GM12878 (cell line): ENCODE results near the gene HSD17B13. TPM values are rescaled to one million over a fixed set of nuclear protein-coding genes. Genes with fewer than 3 reads are reported as not detected.

Experiments
- ATAC-seq: fragments of 200-7000 bp; cut with Tn5 transposase; 3 replicates; pipeline ENCODE4 v1.9.1; 2020; ENCODE audit warnings: mild to moderate bottlenecking, moderate library complexity
- BruUV-seq: library from RNA; stranded (reverse); fragments of 400-500 nt; replicated peaks from 2 replicates; lab custom pipeline; 2021; lab: Mats Ljungman, UMichigan
- CTCF ChIA-PET: fragments of 300-600 bp; sonication (Branson Sonifier 250); formaldehyde crosslinking; extraction: SDS; loops from one replicate; lab custom pipeline; 2021; ENCODE audit warnings: inconsistent platforms; lab: Yijun Ruan, JAX
- POLR2A ChIA-PET: fragments of 350-600 bp; formaldehyde crosslinking; extraction: SDS; loops from one replicate; lab custom pipeline; 2021; ENCODE audit warnings: inconsistent platforms; lab: Charles Lee
- RAD21 ChIA-PET: fragments of 300-600 bp; sonication (Branson Sonifier 250); formaldehyde crosslinking; loops from one replicate; lab custom pipeline; 2023; ENCODE audit warnings: antibody characterized with exemption; ENCODE audit not compliant: unreplicated experiment; lab: Charles Lee
- SMC1A ChIA-PET: fragments of 300-600 bp; sonication (Branson Sonifier 250); formaldehyde crosslinking; loops from one replicate; lab custom pipeline; 2023; ENCODE audit not compliant: unreplicated experiment, uncharacterized antibody; lab: Charles Lee
- DNase-seq: peaks from one replicate; pipeline ENCODE4 v3.0.0-alpha.2; 2011; ENCODE audit warnings: low read depth, low spot score
- FAIRE-seq: peaks from 3 replicates; lab custom pipeline; 2011; peaks lifted over from hg19 to GRCh38; lab: Jason Lieb, UNC
- H2AFZ ChIP-seq: 2 replicates; pipeline ENCODE4 v1.6.0; 2011; ENCODE audit warnings: low read depth, low read length, control low read depth; ENCODE audit not compliant: control insufficient read depth
- H3K27ac ChIP-seq: 2 replicates; pipeline ENCODE4 v1.5.1; 2011; ENCODE audit warnings: control low read depth; ENCODE audit not compliant: control insufficient read depth, insufficient read depth
- H3K27me3 ChIP-seq, 2 experiments: replicated peaks in 1 of 2; 2 replicates each; pipeline versions ENCODE4 v1.6.0 to v1.6.1; 2011; ENCODE audit warnings: low read length in 1 of 2; ENCODE audit not compliant: control insufficient read depth in 2 of 2, insufficient read depth in 2 of 2
- H3K36me3 ChIP-seq, 2 experiments: 2 replicates each; pipeline ENCODE4 v1.5.1; 2011; ENCODE audit warnings: low read length in 1 of 2; ENCODE audit not compliant: control insufficient read depth in 2 of 2, insufficient read depth in 2 of 2
- H3K4me1 ChIP-seq: 2 replicates; pipeline ENCODE4 v1.6.1; 2011; ENCODE audit warnings: mild to moderate bottlenecking, low read length, moderate library complexity, mixed read lengths; ENCODE audit not compliant: control insufficient read depth, insufficient read depth
- H3K4me2 ChIP-seq: 2 replicates; pipeline ENCODE4 v1.6.0; 2011; ENCODE audit warnings: control low read depth; ENCODE audit not compliant: control insufficient read depth, insufficient read depth
- H3K4me3 ChIP-seq: fragments of 200-600 bp; sonication (generic); 2 replicates; pipeline ENCODE4 v1.5.1; 2016
- H3K79me2 ChIP-seq: 2 replicates; pipeline ENCODE4 v1.6.0; 2011; ENCODE audit warnings: low read length; ENCODE audit not compliant: control insufficient read depth, insufficient read depth
- H3K9ac ChIP-seq: 2 replicates; pipeline ENCODE4 v1.8.0; 2011; ENCODE audit warnings: low read length, control low read depth, mixed read lengths; ENCODE audit not compliant: control insufficient read depth, insufficient read depth
- H3K9me3 ChIP-seq: replicated peaks from 3 replicates; pipeline ENCODE4 v1.5.1; 2011; ENCODE audit warnings: mild to moderate bottlenecking, low read length; ENCODE audit not compliant: control insufficient read depth, insufficient read depth
- H4K20me1 ChIP-seq: 2 replicates; pipeline ENCODE4 v1.6.0; 2011; ENCODE audit not compliant: control insufficient read depth, insufficient read depth
- BMI1 ChIP-seq: fragments of 450-650 bp; IDR thresholded peaks from 2 replicates; pipeline ENCODE4 v1.6.1; 2016; ENCODE audit warnings: mild to moderate bottlenecking, moderate library complexity, borderline replicate concordance
- CREM ChIP-seq: IDR thresholded peaks from 2 replicates; pipeline ENCODE4 v1.6.1; 2014; ENCODE audit warnings: antibody characterized with exemption, low read depth
- FOXK2 ChIP-seq: fragments of 450-650 bp; IDR thresholded peaks from 2 replicates; pipeline ENCODE4 v1.6.1; 2017; ENCODE audit warnings: mild to moderate bottlenecking, moderate library complexity
- JUNB ChIP-seq: IDR thresholded peaks from 2 replicates; pipeline ENCODE4 v1.6.1; 2016; ENCODE audit warnings: antibody characterized with exemption, mild to moderate bottlenecking
- MEF2A ChIP-seq: IDR thresholded peaks from 2 replicates; pipeline ENCODE4 v1.6.1; 2011; ENCODE audit warnings: low read depth, mild to moderate bottlenecking, low read length, moderate library complexity; ENCODE audit not compliant: insufficient read depth
- NBN ChIP-seq: fragments of 450-650 bp; IDR thresholded peaks from 2 replicates; pipeline ENCODE4 v1.6.1; 2016
- NFIC ChIP-seq: IDR thresholded peaks from 2 replicates; pipeline ENCODE4 v1.6.1; 2012; ENCODE audit warnings: low read depth, mild to moderate bottlenecking, inconsistent platforms, low read length, moderate library complexity
- RUNX3 ChIP-seq: IDR thresholded peaks from 2 replicates; pipeline ENCODE4 v1.6.1; 2012; ENCODE audit warnings: low read length, inconsistent platforms
- SP1 ChIP-seq: IDR thresholded peaks from one replicate; pipeline ENCODE4 v1.6.1; 2011; ENCODE audit warnings: low read depth, low read length
- STAT1 ChIP-seq: fragments of 450-650 bp; conservative IDR thresholded peaks from 2 replicates; pipeline ENCODE4 v1.6.1; 2014; ENCODE audit warnings: antibody characterized with exemption, mild to moderate bottlenecking
- TCF3 ChIP-seq: IDR thresholded peaks from 2 replicates; pipeline ENCODE4 v1.6.1; 2012; ENCODE audit warnings: low read depth, mild to moderate bottlenecking, low read length, borderline replicate concordance; ENCODE audit not compliant: insufficient read depth
- ZNF274 ChIP-seq: IDR thresholded peaks from one replicate; pipeline ENCODE4 v1.8.0; 2011; ENCODE audit not compliant: insufficient read length, insufficient read depth
- WGBS: methylation state at CpG from one replicate; pipeline ENCODE4 v1.1.6; 2016; ENCODE audit warnings: low lambda C conversion rate; ENCODE audit not compliant: insufficient replicate concordance, insufficient coverage; ENCODE audit errors: missing lambda C conversion rate; 5-methylcytosine and 5-hydroxymethylcytosine counted together
- in situ Hi-C: fragments of 300-500 bp; cut with MboI; formaldehyde crosslinking; loops from 9 replicates; pipeline ENCODE4 v1.14.3; 2018; ENCODE audit warnings: mixed read lengths
- intact Hi-C: fragments of 100-400 bp; cut with micrococcal nuclease; formaldehyde crosslinking; loops from one replicate; pipeline ENCODE4 v1.14.2; 2022; ENCODE audit not compliant: unreplicated experiment
- polyA plus RNA-seq, 11 experiments: library from polyadenylated mRNA; depleted of rRNA in 4 of 11; unstranded in 6 of 11; stranded (reverse) in 5 of 11; fragments of >200 nt; fragmentation: Nextera tagmentation in 4 of 11; fragmentation: Illumina TruSeq in 1 of 11; extraction: Ambion mirVana in 4 of 11; extraction: Trizol in 1 of 11; gene quantifications; 1 replicate in 1 of 11; 2 replicates in 10 of 11; pipeline versions ENCODE4 v1.2.1 to v1.2.3, GENCODE V29; 2011 to 2016; ENCODE audit warnings: inconsistent platforms in 2 of 11, missing spikeins in 2 of 11, low read depth in 1 of 11
- total RNA-seq, 4 experiments: library from RNA; depleted of rRNA in 3 of 4; stranded (reverse); fragments of >200 nt in 3 of 4; fragmentation: Illumina TruSeq in 1 of 4; extraction: Trizol in 1 of 4; gene quantifications; 2 replicates each; pipeline versions ENCODE4 v1.2.1 to v1.2.3, GENCODE V29; 2013 to 2021
- TF ChIP-seq, protein P1 (sequence below): IDR thresholded peaks from 2 replicates; pipeline ENCODE4 v1.6.1; 2012; ENCODE audit warnings: low read length, inconsistent platforms

The HSD17B13 gene
- total and polyA plus RNA-seq, 10 of the 15 experiments (the other 5 are each of a cell fraction or from before 2014, with no cell fraction given) = 0.03 to 0.09 (median 0.04) TPM; not detected in 4

GRCh38 chr4:87306056-87306455 lies 16.6 kb downstream of the HSD17B13 start:
- H3K9ac ChIP-seq = no peak overlapping the region
- H3K36me3 ChIP-seq = no peaks in the 10 kb centered on the region
- FAIRE-seq (peak; percentile 31), ATAC-seq (peak; percentile 59), DNase-seq (no peak)
- no peak overlapping the region for H3K4me3 ChIP-seq
- ChIA-PET SMC1A (no interaction called here), POLR2A (no interaction called here), RAD21 (no interaction called here), CTCF (no interaction called here)
- H3K9me3 ChIP-seq = no peaks in the 10 kb centered on the region
- H4K20me1 ChIP-seq = no peaks in the 10 kb centered on the region
- no TSS peak for BruUV-seq
- intact Hi-C loops = no loop called here
- H3K4me2 ChIP-seq = no peak overlapping the region
- H2AFZ ChIP-seq = no peak overlapping the region
- no peak overlapping the region for H3K27ac ChIP-seq
- no peaks in the 10 kb centered on the region for H3K27me3 ChIP-seq
- H3K79me2 ChIP-seq = no peaks in the 10 kb centered on the region
- in situ Hi-C loops = no loop called here
- TF ChIP-seq CREM = peak; percentile 49; the same call in 1 of the 2 replicates
- peak; percentile 93 for TF ChIP-seq JUNB
- TF ChIP-seq STAT1 = no peak
- TF ChIP-seq SP1 = no peak
- peak; percentile 36; the same call in 1 of the 2 replicates for TF ChIP-seq RUNX3
- TF ChIP-seq FOXK2 = no peak
- no peak for TF ChIP-seq ZNF274
- TF ChIP-seq BMI1 = no peak
- no peak for TF ChIP-seq NBN
- TF ChIP-seq NFIC = peak; percentile 61; the same call in 1 of the 2 replicates
- peak; percentile 88 for TF ChIP-seq MEF2A
- TF ChIP-seq, protein P1, sequence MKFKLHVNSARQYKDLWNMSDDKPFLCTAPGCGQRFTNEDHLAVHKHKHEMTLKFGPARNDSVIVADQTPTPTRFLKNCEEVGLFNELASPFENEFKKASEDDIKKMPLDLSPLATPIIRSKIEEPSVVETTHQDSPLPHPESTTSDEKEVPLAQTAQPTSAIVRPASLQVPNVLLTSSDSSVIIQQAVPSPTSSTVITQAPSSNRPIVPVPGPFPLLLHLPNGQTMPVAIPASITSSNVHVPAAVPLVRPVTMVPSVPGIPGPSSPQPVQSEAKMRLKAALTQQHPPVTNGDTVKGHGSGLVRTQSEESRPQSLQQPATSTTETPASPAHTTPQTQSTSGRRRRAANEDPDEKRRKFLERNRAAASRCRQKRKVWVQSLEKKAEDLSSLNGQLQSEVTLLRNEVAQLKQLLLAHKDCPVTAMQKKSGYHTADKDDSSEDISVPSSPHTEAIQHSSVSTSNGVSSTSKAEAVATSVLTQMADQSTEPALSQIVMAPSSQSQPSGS = peak; percentile 74; the same call in 1 of the 2 replicates
- no peak for TF ChIP-seq TCF3
- H3K4me1 ChIP-seq = no peaks in the 10 kb centered on the region
- 96% methylated on average over 1 of the region's 1 CpG for WGBS
